Measurements from ENCODE around the gene ZNF221.
"Not testable (repeated sequence)": the region's sequence is repeated elsewhere in the genome, so short reads cannot be mapped to it uniquely, and the experiment has no call there.

Gene ZNF221

DNA sequence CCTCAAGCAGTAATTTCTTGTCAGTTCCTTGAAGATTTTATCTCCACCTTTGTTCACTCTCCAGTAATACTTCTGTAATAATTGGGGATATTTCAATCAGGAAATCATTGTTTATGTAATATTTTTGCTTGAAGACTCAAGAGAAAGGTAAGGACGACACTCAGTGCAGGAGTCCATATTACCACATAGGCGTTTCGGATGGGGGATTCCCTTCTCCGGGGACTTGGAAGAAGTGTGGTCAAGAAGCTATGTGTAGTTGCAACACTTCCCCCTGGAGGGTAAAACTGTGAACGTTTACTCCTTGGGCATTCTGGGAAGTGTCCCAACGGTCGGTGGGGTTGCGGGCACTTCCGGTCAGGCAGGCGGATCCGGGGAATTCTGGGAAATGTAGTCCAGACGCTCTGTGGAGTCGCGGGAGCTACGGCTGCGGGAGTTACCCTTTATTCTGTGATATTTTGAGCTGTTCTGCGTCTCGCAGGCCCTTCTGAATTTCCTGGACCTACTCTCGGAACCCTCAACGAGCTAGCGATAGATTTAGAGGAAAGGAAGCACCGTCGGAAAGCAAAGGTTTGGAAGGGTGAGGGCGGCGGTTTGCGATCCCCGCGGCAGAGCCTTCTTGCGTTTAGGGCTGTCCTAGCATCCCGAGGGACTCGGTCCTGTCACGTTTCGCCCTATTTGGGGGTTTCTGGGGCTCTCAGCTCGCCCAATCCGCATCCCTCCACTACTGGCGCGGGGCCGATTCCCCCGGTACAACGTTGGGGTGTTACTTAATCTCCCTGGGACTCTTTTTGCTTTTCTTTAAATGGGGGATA, at the start of gene ZNF221:
Gene ZNF221 (plus strand): TSS at position 395 of the 812 bp plus-strand sequence. CDS start 11,499 bp downstream, outside the sequence.
- peak; percentile 18 to 93 (median 80) for DNase-seq

DNA sequence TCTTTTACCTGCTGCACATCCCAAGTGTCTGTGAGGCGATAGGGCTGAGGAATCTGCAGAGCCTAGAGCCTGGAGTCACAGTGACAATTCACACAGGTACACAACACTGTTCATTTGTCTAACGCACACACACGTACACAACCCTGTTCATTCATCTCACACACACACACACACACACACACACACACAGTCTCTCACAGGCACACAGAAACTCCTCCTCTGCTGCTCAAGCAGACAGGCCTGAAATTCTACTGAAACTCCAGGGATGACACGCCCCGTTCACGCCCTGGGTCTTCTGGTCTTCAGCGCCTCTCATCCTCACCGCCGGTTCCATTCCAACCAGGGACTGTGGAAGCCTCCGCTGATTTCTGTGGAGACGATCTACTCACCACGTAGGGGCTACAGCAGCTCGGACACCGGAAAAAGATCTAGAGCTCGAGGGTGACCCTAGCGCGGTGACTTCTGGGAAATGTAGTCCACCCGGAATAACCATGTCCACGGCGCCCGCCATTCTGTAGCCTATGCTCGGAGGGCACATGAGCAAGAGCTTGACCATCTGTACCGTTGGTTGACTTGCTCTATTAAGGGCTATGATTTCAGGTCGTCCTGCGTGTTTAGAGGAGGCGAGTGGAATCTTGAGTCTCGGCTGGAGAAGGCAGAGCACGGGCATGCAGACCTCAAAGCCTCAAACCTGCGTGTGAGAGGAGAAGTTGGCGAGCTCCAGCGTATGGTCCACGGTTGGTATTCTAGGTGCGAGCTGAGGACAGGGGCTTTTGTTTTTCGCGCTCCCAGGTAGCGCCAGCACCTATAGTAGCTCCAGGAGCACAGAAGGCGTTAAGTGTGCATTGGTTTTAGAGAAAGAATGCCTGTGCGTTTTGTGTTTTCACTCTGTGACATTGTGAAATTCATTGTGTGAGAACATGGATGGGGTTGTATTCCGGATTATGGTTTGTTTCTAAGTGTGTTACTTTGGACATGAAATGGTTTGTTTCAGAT, 49.3 kb upstream of the ZNF221 start:
- peak; percentile 7 to 84 (median 64) for DNase-seq

DNA sequence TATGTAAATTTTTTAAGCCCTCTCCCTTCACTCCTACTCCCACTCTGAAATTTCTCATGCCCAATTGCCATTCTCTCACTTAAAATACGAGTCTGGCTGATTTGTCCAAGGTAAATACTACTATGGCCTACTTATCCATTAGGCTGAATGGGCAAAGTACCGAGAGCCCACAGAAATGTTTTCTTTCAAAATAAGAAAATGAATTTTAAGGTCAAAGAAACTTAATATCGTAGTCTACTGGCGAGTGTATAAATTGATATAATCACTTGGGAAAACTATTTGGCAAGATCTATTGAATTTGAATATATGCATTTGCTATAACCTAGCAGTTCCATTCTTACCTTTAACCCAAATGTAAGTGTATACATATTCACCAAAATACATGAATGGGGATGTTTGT, 48.6 kb upstream of the ZNF221 start:
- DNase-seq, result no peak

DNA sequence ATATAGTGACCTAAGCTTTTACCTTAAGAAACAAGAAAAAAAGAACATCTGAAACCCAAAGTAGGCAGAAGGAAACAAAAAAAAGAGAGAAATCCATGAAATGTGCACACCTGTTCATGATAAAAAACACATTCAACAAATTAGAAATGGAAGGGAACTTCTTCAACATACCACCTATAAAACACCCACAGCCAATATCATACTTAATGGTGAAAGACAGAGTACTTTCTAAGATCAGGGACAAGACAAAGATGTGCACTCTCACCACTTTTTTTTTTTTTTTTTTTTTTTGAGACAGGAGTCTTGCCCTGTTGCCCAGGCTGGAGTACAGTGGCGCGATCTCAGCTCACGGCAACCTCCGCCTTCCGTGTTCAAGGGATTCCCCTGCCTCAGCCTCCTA, 45.1 kb upstream of the ZNF221 start:
- no peak for DNase-seq

DNA sequence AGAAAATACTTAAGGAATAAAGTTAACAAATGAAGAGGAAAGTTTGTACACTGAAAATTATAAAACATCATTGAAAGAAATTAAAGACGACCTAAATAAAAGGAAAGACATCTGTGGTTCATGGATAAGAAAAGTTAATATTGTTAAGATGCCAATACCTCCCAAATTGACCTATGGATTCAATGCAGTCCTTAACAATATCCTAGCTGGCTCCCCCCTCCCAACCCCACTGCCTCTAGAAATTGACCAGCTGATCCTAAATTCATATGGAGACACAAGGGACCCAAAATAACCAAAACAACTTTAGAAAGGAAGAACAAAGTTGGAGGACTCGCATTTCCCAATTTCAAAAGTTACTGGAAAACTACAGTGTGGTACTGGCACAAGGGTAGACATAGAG, 44.3 kb upstream of the ZNF221 start:
- no peak for DNase-seq

DNA sequence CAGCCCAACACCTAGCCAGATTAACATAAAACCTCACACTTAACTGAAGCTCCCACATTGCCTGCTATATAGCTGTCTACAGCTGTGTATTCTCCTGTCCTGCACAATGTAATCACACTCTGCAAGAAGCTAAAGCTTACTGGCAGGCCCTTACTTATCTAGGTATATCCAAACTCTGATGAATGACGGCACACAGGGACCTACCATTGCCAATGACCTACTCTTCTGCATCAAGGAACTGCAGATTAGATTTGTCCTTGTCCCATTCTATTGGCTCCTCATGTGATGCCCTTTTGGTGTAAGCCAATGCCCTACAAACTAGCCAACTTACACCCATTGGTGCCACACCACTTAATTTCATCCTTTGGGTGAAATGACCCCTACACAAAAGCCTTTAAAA, 42.4 kb upstream of the ZNF221 start:
- DNase-seq, result no peak

DNA sequence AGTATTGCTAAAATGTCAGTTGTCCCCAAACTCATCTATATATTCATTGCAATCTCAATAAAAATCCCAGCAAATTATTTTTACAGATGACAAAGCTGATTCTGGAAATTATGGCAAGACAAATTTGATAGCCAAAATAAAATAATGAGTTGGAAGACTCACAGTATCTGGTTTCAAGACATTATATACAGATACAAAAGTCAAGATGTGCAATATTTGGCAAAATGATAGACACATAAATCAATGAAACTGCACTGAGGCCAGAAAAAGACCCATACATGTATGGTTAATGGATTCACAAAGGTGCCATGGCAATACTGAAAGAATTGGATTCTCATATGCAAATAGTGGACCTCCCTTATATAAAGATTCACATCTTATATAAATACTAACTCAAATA, 40.1 kb upstream of the ZNF221 start:
- DNase-seq, result no peak

DNA sequence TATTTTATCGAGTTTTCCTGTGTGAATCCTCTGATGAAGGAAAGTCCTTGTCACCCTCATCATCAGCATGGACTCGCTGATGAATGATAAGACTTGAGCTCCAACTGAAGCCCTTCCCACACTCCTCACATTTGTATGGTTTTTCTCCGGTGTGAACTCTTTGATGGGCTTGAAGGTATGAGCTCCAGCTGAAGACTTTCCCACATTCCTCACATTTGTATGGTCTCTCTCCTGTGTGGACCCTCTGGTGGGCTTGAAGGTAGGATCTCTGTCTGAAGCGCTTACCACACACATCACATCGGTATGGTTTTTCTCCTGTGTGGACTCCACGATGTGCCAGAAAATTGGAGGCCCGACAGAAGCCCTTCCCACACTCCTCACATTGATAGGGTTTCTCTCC, 37.6 kb upstream of the ZNF221 start:
- DNase-seq, result no peak

DNA sequence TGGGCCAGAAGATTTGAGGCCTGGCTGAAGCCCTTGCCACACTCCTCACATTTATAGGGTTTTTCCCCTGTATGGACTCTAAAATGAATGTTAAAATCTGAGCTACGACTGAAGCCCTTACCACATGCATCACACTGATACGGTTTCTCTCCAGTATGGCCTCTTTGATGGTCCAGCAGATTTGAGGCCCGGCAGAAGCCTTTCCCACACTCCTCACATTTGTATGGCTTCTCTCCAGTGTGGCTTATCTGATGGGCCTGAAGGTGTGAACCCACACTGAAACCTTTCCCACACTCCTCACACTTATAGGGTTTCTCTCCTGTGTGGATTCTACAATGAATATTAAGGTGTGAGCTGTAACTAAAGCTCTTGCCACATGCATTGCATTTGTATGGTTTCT, 37.0 kb upstream of the ZNF221 start:
- no peak for DNase-seq

DNA sequence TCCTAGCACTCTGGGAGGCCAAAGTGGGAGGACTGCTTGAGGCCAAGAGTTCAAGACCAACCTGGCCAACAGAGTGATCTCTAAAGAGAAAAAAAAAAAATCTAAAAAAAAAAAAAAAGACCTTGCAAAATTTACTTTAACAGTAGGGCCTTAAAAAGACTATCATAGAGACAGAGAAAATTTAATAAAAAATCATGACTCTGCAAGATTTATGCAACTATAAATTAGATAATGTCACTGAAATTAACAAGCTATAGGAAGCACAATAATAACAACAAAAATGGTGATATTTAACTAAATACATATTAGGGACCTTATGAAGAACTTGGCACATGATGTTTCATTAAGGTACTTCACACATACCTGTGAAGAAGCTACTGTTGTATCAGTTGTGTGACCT, 27.2 kb upstream of the ZNF221 start:
- no peak for DNase-seq

DNA sequence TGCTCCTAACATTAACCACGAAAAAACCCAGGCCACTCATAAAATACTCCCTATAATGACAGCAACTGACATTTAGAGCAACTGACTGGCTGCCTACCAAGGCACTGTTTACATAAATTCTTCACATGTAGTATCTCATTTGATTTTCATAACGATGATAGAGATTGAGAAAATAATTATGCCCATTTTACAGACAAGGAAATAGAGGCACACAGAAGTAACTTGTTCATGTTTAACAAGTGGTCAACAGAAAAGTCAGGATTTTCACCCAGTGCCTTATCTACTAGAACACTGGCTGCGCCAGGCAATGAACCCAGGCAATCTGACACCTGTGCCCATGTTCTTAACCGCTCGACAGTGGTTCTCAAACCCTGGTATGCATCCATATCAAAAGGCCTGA, 22.2 kb upstream of the ZNF221 start:
- no peak for DNase-seq

DNA sequence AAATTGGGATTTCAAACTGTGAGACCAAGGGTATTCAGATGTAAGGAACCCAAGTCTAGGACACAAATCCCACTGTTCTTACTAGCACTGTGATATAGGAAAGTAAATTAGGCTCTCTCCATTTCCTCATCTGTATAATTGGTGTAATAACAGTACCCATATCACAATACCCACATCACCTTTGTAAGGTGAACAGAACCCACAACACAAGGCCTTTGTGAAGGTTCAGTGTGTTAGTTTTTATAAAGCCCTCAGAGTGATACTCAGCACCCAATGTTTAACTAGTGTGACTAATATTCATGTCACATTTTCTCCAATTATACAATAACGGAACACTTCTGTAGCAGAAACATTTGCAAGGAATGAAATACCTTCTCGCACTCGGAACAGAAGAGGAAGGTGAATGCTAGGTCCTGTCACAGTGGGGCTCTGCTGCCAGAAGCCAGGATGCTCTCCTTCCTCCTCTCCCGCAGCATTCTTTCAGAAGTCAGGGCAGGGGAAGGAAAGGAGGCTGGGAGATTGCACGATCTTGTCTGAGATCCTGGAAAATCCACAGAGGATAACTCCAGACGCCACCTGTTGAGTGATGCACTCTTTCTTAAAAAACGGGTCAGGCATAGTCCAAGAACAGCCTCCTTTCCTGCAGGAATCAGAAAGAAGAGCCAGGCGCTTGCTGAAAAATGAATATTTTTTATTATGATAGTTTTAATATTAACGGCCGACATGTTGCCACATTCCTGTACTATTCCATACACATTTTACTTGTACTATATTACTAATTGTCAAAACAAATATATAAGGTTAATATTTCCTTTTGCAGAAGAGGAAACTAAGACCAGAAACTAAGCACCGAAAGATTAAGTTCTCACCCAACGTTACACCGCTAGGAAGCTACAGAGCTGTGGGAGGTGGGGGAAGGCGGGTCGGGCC, 16.7 kb upstream of the ZNF221 start:
- DNase-seq, result peak in 2 of 51 donors; percentile 17 to 31

DNA sequence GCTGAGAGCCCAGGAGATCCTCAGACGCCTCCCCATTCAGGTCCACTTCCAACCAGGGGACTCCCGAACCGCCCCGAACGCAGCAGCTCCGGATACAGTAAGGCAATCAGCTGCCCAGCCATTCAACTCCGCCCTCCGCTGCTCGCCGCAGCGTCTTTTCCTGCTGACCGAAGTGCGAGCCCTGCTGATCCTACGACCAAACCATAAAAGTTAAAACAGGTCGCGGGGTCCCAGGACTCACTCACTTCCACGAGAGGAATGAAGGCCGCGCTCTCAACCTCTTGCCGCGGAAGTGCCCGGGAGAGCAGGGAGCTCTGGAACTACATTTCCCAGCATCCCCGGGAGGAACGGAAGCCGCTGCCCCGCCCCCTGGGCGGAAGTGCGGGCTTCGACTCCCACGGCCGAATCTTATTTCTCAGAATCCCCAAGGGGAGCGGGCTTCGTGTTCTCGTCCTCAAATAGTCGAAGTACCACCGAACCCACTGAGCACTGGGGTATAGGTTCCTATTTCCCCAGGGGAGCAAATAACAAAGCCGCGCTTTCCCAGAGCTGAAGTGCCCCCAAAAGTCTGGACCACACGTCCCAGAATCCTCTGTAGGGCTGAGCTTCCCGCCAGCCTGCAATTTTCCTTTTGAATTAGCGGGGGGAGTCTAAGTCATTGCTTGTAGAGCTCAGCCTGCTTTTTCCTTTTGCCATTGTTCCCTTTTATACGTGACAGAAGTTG, 15.9 kb upstream of the ZNF221 start, which contains the start of gene ZNF45:
Gene ZNF45 (minus strand): TSS at position 298 of the 724 bp plus-strand sequence. CDS start 13,097 bp downstream, outside the sequence.
- DNase-seq, result peak; percentile 53 to 96 (median 85)

DNA sequence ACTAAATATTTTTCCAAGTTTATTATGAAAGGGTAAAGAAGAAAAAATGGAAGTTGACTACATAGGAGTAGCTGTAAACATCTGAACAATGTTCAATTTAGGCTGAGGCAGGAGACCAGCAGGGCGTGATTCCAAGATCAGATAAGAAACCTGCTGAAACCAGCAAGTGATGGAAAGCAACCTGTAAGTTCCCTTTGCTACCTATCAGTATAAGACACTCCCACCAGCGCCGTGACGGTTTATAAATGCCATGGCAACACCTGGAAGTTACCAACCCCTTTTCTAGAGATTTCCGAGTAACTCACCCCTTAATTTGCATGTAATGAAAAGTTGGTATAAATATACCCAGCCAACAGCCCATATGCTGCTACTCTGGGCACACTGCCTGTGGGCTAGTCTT, 14.8 kb upstream of the ZNF221 start:
- DNase-seq, result no peak

DNA sequence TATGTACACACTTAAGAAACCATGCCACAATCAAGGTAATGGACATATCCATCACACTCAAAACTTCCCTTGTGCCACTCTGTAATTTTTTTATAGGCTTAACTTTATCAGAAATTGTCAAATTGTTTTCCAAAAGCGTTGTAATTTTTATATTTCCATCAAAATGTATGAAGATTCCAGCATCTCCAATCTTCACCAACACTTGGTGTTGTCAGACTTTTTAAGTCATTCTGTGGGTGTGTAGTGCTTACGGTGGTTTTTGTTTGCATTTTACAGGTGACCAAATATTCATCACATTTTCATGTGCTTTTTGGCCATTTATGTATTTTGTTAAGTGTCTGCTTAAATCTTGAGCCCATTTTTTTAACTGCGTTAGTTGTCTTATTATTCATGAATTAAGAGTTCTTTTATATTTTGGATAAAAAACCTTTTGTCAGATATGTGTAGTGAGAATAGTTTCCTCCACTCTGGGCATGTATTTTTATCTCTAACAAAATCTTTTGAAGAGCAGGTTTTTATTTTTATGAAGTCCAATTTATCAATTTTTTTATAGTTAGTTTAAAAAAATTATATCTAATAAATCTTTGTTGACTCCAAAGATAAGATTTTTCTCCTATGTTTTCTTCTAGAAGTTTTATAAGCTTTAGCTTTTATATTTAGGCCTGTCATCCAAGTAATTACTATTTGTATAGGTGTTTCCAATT, 11.3 kb upstream of the ZNF221 start:
- no peak for DNase-seq

DNA sequence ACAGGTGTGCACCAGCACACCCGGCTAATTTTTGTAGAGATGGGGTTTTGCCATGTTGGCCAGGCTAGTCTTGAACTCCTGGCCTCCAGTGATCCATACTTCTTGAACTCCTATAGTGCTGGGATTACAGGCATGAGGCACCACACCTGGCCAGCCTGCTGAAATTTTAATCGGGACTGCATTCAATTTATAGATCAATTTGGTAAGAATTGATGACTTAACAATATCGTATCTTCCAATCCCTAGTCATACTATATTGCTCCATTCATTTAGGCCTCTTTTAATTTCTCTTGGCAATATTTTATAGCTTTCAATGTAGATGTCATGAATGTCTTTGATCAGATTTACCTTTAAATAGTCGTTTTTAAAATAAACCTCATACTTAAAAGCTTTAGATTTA, 10.3 kb upstream of the ZNF221 start:
- no peak for DNase-seq

DNA sequence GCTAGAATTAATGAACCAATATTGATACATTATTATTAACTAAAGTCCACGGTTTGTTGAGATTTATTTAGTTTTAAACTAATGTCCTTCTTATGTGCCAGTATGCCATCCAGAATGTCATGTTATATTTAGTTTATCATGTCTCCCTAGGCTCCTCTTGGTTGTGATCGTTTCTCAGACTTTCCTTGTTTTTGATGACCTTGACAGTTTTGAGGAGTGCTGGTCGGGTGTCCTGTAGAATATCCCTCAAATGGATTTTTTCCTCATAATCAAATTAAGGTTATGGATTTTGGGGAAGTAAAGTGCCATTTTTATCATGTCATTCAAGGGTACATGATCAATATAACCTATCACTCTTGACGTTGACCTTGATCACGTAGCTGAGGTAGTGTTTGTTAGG, 9.8 kb upstream of the ZNF221 start:
- DNase-seq, result no peak

DNA sequence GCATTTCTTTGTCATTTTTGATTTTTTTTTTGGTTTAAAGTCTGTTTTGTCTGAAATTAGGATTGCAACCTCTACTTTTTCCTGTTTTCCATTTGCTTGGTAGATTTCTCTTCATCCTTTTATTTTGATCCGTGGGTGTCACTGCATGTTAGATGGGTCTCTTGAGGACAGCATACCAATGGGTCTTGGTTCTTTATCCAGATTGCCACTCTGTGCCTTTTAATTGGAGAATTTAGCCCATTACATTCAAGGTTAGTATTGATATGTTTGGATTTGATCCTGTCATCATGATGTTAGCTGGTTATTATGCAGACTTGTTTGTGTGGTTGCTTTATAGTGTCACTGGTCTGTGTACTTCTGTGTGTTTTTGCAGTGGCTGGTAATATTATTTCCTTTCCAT, 3.6 kb upstream of the ZNF221 start:
- not testable (repeated sequence) for DNase-seq

DNA sequence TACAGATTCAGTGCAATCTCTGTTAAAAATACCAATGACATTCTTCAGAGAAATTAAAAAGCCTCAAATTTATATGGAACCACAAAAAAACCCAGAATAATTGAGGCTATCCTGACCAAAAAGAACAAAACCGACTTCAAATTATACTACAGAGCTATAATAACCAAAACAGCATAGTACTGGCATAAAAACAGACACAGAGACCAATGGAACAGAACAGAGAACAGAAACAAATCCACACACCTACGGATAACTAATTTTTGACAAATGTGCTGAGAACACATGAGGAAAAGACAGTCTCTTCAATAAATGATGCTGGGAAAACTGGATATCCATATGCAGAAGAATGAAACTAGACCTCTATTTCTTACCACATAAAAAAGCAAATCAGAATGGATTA, 1.2 kb upstream of the ZNF221 start:
- not testable (repeated sequence) for DNase-seq

DNA sequence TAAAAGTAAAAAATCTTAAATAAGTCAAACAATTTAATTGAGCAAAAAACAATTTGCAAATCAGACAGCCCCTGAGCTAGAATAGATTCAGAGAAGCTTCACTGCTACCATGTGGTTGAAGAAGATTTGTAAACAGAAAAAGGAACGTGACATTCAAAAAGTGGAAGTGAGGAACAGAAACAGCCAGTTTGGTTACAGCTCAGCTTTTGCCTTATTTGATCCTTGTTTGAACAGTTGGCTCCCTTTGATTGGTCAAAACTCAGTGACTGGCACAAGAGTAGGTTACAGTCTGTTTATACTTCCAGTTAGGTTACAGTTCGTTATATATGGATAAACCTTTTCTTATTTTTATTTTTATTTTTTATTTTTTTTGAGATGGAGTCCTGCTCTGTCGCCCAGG, 5.8 kb downstream of the ZNF221 start:
- no peak for DNase-seq
